HG03469 (cell line): ENCODE data around the gene MSANTD2.
"Not testable (repeated sequence)": the region's sequence is repeated elsewhere in the genome, so short reads cannot be mapped to it uniquely, and the experiment has no call there.

Experiments
- ATAC-seq: cut with Tn5 transposase; IDR thresholded peaks from one replicate; pipeline ENCODE4 v1.9.1; 2021; ENCODE audit warnings: mild to moderate bottlenecking, moderate library complexity, moderate number of reproducible peaks; ENCODE audit not compliant: unreplicated experiment

MSANTD2 gene

DNA sequence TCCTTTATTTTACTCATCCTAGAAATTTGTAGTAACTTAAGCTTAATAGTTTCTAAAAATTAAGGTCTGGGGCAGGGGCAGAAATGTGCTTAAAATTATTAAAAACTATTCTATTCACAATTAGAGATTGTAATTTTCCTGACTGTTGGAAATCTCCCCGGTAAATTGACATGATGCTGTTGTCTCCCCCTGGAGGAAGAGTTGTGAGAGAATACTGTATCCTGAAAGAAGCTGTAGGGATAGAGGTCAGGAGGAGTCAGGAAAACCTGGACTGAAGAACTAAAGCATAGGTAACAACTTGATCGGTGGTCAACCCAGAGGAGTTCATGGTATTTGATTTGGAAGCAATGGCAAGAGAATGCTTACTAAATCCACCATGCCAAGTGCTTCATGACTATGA lies 21.9 kb downstream of the MSANTD2 start:
- no peak for ATAC-seq

DNA sequence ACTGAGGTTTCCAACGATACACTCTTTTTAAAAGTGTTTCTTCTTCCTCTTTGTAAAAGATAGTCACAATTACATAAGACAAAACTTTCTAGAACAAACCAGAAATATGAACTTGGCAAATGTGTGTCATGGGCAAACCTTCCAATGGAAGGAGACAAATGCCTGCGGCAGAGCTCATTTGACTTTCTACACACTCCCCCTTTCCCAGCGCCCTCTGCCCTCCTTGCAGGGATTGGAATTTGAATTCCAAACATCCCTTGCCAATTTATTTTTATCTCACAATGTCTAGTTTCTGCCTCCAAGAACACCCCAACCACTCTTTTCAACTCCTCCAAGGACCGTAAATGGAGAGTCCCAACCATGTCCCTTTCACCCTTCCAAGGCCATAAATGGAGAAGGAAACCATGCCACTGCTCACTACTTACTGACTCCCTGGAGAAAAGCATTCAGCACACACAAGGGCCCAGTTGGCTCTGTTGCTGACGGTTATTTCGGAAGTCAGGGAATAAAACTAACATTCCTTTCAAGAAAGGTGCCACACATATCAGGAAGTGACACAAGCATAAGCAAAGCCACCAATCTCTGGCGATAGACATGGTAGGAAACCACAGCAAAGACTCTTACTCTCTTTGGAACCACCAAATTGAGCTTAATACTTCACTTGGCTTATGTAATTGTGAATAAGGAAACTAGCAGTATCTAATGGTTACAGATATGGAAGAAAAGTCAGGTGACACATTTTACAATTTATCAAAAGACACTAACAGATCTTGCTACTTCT lies 23.2 kb downstream of the MSANTD2 start:
- ATAC-seq, result no peak

DNA sequence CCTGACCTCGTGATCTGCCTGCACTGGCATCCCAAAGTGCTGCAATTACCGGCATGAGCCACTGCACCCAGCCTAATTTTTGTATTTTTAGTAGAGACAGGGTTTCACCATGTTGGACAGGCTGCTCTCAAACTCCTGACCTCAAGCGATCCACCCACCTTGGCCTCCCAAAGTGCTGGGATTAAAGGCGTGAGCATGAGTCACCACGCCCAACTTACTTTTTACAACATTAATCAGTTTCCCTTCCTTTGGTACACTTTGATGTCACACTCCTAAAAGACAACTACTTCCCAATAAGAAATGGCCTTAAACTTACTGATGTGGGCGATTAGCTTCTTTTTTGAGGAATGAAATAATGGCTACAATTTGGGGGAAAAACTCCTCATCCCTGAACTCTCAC lies 29.2 kb downstream of the MSANTD2 start:
- ATAC-seq, result not testable (repeated sequence)

DNA sequence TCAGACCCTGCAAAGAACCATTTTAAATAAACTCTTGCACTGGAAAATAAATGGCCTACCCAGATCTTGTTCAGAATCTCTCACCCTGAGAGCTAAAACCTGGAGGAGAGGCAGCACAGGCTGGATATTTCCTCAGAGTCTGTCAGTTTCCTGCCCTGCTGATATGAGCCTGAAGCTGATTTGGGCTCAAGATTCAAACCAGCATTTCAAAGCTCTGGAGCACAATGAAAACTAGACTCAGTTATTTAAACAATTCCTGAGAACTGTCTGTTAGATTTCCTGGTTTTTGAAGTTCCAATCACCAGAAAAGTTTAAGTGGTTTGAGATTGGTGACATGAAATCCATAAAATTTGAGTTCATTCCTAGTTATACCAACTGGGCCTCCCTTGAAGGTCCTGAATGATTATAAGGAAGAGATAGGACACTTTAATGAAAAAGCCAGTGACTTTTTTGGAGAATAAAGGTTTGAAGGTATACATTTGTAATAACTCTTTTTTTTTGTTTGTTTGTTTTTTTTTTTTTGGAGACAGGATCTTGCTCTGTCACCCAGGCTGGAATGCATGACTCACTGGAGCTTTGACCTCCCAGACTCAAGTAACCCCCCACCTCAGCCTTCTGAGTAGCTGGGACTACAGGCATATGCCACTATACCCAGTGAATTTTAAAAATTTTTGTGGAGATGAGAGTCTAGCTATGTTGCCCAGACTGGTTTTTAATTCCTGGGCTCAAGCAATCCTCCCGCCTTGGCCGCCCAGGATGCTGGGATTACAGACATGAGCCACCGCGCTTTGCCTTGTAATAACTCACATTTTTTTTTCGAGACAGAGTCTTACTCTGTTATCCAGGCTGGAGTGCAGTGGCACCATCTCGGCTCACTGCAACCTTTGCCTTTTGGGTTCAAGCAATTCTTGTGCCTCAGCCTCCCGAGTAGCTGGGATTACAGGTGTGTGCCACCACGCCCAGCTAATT lies 30.1 kb downstream of the MSANTD2 start:
- no peak for ATAC-seq

DNA sequence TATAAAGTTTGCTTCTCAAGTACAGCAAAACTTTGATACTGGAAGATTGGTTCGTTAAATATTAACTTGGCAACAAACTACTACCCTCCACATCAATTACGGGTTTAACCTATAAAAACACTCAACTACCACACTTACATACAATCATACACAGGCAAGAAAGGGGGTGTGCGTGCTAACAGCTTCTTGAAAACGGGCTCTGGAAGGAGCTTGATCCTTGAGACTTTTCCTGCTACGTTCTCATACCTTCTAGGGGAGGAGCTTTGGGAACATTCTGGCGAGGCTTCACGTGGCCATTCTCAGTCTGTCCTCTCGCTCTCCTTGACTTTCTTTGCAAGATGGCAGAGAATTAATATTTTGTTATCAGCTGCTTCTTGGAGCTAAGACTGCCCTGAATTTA lies 31.3 kb downstream of the MSANTD2 start:
- no peak for ATAC-seq

DNA sequence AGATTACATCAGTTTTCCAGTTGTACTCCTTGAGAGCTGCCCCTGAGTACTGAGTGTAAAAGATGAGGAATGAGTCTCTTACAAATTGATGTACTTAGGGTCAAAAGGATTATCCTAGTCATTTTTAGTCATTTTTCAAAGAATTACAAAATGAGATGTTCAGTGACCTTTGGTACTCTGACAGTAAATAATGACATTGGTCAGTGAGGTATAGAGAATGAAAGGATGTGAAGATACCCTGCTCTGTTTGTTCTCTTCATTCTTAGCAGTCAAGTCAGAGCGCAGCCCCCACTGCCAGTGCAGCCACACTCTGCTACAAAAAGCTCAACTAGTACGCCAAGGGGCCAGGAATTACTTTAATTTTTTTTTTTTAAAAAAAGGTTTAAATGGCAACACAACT lies 34.0 kb downstream of the MSANTD2 start:
- ATAC-seq, result no peak

DNA sequence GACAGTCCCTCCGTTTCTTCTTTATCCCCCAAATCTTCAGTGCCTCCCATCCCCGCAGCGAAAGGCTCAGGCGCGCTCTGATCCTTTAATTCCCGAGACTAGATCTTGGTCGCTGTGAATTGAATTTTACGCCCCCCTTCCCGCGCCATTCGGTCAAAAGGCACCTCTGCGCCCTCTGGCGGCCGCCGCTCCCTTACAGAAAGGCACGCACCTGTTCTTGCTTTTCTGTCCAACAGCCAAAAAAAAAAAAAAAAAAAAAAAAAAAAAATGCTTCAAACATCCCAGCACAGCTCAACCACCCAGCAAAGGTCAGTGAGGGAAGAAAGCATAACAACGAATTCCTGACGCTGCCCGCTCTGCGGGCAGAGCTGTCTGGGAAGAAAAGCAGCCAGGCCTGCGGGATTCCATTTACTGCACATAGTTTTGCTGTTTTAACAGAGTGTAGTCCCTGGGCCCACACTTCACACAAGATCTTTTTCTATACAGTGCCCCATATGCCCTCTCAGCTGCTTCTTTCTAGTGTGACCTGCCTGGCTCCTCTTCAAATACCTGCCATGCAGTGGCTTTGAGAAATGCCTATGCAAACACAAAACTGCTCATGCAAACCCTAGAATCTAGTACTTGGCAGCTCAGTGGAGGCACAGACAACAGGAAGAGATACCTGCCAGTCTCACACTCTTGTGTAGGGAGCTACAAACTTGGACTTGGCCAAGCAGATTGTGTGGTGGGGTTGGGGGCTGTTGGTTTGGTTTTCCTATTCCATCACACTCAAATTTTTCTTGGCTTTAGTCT lies 36.9 kb downstream of the MSANTD2 start:
- no peak for ATAC-seq

DNA sequence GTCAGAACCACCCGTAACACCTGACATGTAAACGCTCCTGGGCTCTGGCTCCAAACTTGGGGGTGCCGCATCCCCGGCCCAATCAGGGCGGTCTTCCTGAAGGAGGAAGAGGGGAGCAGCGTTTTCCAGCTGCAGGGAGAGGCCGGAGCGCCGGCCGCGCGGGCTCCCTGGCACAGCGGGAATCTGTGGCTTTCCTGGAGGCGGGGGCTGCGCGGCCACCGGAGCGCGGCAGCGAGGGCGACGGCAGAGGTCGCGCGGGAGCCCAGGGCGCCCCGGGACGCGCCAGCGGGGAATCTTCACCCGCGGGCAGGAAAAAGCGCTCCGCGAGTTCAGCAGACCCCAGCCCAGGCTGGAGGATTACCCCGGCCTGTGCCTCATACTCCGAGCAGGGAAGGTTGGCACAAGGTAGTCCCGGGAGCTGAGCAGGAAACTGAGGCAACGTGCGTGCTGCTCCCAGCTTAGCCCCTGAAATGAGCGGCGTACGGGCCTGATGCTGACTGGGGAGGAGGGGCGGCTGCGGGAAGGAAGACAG lies 37.5 kb downstream of the MSANTD2 start:
- ATAC-seq, result no peak

DNA sequence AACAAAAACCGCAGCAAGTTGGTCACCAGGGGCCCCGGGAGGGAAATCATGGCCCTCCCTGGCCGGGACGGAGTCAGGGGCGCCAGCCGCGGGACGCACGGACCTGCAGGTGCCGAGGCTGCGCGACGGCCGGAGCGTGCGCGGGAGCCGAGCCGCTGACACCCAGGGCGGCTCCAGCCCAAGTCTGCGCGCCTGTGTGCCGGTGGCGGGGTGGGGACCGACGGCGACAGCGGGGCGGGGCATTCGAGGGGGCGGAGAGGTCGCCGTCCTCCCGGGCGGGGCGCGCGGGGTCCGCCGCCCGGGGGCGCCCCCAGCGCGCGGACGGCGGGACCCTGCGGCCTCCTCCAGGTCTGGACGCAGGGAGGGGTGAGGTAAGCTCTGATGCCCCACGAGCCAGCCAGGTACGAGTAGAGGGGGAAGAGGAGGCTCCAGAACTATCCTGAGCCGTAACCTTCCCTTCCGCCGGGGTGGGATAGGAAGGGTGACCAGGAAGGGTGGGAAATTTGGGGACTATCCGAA lies 38.0 kb downstream of the MSANTD2 start, which contains the start of gene ESAM:
Gene ESAM, minus strand, starts transcription at position 186 of the 519 bp plus-strand sequence. Its CDS starts 136 bp downstream, at position 50.
- peak; percentile 28 for ATAC-seq

DNA sequence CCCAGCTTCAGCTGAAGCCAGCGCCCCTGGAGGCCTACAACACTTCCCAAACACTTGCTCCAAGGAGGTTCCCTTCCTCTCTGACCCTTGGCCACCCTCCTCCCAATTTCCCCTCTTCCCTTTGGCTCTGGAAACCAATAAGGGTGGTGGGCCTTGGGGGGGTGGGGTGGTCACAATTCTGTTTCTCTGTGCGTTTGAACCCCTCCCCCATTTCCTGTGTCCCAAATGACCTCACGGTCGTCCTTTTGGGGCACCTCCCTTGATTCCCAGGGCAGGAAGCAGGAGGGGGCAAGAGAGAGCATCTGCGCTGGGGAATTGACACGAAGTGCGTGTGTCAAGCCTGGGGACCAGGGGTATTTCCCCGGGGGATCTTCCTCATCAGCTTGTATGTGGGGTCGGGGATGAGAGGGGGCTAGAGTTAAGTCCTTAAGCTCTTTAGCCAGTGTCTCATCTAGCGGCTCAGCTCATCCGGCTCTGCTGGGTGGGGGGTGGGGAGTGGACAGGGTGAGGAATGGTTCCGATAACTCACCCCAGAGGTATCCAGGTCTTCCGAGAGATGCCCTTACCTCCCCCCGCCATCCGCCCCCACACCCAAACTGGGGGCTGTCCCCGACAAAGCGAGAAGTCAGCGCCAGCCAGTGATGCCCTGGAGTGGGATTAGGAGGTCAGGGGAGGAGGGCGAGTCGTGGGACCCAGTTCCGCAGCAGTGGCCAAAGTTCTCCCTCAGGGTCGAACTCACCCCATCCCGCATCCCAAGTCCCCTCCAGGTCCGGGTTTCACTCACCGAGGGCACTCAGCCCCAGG lies 38.7 kb downstream of the MSANTD2 start:
- no peak for ATAC-seq

DNA sequence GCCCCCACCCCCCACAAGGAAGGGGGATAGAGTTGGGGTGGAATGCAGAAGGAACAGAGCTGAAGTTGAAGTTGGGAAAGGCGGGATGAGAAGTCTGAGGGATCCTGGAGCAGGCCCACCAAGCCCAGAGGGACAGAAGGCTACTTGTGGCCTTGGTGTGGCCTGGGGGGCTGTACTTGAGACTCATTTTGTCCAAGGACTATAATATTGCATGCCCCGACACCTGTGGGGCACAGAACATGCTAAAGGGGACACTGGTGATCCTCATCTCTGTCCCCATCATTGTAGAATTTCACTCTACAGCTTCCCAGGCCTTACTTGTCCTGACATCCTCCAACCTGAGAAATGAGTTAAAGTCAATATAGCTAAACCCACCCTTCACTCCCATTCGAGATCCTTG lies 39.4 kb downstream of the MSANTD2 start:
- no peak for ATAC-seq

DNA sequence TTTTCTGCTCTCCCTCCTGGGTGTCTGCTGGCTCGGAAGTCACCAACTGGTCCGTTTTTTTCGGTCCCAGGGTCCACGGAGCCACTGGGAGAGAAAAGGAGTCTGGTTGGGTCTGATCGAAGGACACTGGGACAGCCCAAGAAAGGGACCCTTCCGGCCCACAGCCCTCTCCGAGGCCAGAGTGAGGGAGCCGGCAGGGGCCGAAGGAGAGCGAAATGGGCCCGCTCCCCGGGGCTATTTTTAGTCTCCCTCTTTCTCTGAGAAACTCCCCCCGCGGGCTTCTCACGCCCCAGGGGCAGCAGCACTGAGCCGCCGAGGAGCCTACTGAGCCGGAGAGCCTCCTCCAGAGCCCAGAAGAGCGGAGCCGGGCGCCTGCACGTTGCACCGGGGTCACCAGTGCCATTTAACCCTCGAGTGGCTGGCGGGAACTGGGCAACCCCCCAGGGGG lies 40.0 kb downstream of the MSANTD2 start:
- no peak for ATAC-seq

DNA sequence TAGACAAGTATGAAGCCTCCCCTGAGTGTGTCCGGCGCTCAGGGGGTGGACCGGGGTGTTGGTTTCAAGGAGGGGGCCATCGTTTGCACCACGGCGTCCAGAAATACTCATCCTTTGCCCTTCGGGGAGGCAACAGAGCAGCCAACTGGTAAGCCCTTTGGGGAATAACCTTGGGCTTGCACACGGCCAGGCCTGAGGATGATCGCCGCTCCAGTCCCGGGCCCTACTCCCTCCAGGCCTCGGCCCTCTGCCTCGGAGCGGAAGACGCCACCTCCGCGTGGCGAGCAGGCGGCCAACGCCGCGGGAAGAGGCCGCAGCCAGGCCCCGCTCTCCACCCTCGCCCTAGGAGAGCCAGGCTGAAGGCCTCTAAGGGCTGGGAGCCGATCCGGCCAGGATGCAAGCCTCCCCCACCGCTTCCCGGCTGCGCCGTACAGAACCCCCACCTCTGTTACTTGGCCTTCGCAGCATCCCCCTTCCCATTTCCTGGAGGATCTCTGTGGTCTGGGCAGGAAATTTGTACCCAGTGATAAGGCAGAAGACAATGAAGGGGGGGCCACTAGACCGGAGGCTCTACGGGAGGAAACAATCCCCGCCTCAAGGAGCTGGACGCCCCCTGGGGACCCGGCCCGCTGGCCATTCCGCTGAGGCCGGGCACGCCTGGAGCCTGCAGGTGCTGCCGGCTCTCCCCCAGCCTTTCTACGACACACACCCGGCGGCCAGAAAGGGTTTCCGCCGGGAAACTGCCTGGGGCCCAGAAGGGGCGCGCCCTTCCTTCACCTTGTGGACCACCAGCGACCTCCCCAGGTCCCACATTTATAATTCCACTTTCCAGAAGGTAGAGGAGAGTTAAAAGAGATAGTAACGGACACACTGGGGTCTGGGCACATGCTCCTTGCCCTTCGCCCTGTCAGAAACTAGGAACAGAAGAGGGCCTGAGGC lies 40.7 kb downstream of the MSANTD2 start:
- ATAC-seq, result no peak

DNA sequence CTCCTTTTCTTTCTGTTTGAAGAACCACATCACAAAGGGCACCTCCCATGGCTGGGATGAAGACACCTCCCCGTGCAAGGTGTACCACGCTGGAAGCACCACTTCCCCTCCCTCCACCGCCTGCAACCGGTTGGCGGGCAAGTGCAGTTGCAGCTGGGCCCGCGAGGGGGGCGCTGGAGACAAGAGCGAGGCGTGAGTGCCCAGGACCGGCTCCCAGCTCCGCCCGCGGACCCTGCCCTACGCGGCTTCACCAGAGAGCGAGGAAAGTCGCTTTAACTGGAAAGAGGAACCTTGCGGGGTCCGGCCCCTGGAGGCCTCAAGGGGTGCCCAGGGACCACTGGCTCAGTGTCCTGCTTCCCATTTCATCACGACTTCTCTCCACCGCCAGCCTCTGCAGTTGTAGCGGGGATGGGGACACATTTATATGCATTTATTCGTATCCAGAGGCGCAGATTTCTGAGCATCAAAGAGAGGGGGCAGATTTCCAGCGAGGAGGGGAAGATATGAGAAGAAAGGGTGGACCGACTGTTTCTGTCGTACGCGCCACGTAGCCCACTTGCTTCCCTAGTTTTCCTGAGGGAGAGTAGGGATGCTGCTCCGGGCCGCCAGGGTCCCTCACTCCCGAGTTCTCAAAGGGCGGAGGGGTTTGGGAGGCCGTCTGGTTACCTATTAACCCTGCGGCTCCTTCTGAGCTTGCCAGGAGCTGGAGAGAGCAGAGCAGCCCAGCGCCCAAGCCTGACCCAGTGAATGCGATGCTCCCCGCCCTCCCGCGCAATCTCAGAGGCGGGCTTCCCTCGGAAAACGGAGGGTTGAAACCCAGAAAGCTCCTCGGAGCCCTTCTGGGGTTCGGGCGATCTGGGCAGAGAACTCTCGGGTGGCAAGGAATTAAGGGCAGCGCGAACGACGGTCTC lies 41.6 kb downstream of the MSANTD2 start:
- ATAC-seq, result peak; percentile 51

DNA sequence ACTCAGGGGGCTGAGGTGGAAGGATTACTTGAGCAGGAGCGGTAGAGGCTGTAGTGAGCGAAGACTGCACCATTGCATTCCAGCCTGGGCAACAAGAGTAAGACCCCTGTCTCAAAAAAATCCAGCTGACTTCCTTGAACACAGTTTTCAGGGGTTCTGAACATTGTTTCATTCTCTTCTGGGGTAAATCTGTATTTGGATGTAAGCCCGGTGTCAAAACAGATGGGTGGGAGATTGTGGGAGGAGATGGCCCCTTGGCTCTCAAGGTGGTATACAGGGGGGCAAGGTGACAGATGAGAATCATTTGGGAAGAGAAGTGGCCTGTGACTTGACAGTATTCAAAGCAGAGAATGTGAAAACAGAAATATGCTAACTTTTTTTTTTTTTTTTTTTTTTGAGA lies 42.9 kb downstream of the MSANTD2 start:
- no peak for ATAC-seq

DNA sequence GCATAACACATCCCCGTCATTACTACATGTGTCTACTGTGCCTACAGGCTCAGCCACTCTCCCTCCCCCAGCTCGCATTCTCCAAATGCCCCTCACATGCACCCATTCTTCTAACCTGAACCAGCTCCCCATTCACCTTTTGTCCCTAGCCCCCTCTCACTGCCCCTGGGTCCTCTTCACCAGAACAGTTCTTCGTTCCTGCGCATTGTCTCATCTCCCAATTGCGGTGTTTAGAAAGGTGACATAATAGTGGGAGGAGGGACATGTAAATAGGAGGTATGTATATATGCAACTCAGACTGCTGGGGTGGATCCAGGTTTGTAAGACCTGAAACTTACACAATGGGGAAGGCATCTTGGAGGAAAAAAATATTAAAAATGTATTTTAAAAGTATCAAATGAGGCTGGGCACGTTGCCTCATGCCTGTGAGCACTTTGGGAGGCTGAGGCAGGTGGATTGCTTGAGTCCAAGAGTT lies 43.4 kb downstream of the MSANTD2 start:
- ATAC-seq, result no peak

DNA sequence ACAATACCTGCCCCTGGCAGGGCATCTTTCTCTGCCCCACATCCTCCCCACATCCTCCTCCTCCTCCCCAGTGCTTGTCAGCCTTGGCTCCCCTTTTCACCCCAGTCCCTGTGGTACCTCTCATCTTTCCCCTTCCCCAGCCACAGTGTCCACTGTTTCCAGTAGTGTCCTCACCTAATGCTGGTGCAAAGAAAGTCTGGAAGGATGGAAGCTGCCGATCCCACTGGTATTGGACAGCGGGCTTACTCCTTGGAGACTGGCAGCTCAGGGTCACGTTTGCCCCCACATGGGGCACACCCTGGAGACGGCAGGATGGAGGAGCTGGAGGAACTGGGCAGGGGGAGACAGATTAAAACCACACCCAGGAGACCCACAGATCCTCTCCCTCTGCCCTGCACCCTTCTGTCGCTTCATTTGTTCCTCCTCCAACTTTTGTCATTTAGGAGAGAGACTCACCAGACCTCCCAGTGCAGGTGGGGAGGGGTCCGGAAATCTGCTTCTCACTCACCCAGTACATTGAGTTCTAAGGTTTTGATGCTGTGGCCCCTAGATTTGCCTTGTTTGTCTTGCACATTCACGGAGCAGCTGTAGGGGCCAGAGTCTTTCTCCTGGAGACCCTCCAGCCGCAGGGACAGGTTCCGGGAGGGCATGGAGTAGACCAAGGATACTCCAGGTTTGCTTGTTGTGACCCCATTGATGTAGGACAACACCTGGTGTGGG lies 44.0 kb downstream of the MSANTD2 start:
- no peak for ATAC-seq
